GM18499 (cell line): ENCODE data around the gene TRIOBP.

ENCODE experiments used
- ATAC-seq: cut with Tn5 transposase; IDR thresholded peaks from one replicate; pipeline ENCODE4 v1.9.1; 2021; ENCODE audit warnings: moderate number of reproducible peaks; ENCODE audit not compliant: insufficient read depth, unreplicated experiment

TRIOBP gene

DNA sequence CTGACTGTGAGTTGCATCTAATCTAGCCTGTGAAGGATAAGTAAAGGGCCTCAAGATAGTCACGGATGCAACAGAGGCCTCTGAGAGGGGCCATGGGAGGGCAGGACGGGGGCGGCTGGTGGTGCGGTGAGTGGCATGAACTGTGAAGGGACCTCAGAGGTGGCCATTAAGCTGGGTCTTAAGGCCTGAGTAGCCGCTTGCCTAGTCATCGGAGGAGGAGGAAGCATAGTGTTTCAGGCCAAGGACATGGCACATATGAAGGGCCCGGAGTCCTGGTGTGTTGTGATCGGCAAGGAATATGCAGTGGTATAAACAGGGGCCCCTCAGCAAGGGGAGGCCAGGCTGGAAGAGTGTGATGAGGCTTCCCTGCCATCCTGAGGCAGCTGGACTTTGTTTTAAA, 51.8 kb downstream of the TRIOBP start:
- ATAC-seq = no peak

DNA sequence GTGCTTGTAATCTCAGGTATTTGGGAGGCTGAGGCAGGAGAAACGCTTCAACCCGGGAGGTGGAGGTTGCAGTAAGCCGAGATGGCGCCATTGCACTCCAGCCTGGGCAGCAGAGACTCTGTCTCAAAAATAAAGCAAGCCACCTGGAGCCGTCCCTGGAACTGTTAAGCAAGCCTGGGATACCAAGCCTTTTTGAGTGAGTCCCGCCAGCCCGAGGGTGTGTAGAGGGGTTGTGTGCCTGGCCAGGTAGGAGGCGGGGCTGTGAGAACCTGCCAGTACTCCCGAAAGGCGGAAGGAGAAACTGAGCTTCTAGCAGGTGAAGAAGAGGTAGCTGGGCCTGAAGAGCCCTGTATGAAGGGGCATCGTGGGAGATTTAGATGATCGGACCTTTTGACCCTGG, 52.4 kb downstream of the TRIOBP start:
- no peak for ATAC-seq

DNA sequence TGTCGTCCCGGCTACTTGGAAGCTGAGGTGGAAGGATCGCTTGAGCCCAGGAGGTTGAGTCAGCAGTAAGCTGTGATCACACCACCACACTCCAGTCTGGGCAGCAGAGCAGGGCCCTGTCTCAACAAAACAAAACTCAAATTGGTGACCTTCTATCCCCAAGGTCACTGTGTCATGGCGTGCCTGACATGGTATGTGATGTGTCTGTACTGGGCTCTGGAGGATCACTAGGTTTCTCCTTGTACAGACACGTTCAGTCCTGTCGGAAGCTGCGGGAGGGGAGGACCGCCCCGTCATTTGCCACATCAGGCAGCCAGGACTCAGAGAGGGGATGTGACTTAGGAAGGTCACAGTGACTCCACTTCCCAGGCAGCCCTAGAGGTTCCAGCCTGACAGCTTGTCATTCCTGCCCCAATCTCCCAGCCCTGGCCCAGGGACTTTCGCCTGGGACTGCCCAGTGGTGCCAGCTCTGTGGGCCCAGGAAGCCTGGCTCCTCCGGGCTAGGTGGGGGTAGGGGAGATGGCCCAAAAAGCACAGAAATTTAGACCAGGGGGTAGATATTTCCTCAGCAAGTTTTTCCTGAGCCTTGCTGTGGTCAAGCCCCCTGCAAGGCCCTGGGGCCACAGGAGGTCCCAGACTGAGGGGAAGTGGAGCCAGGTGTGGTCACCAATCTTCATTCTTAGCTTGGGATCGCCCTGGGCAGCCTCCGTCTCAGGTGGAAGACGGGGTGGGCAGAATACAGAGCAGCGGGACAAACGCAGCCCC, 53.2 kb downstream of the TRIOBP start:
- ATAC-seq = no peak

- ATAC-seq = no peak
Observed at GRCh38 chr22:37750596-37751162, 53.8 kb downstream of the TRIOBP start.

DNA sequence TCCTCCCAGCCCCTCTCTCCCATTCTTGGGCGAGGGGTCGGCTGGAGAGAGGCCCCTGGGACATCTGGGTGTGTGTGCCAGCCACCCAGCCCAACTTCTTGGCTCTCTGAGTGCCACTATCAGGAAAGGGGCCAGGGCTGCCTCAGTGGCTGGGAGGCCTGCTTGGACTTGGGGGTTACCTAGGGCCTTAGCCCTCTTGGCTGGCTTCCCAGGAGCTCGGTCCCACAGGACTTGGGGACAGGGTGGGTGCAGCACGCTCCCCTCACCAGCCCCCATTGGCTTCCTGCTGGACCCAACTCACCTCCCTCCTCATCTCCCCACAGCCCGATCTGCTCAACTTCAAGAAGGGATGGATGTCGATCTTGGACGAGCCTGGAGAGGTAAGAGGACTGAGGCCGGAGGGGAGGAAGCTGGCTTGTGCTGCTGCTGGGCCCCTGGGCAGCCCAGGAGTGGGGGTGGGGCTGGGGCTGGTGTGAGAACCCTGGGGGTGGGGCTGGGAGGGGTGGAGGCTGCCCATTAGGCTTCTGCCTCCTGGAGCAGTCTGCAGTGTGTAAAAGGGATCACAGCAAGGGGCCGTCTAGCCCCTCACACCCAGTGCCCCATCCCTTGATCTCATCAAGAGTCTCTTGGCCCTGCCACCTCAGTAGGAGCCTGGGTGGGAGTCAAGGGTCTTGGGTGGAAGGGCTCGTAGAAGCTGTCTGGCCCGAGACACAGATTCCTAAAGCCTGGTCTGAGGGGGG, 54.8 kb downstream of the TRIOBP start:
- no peak for ATAC-seq

DNA sequence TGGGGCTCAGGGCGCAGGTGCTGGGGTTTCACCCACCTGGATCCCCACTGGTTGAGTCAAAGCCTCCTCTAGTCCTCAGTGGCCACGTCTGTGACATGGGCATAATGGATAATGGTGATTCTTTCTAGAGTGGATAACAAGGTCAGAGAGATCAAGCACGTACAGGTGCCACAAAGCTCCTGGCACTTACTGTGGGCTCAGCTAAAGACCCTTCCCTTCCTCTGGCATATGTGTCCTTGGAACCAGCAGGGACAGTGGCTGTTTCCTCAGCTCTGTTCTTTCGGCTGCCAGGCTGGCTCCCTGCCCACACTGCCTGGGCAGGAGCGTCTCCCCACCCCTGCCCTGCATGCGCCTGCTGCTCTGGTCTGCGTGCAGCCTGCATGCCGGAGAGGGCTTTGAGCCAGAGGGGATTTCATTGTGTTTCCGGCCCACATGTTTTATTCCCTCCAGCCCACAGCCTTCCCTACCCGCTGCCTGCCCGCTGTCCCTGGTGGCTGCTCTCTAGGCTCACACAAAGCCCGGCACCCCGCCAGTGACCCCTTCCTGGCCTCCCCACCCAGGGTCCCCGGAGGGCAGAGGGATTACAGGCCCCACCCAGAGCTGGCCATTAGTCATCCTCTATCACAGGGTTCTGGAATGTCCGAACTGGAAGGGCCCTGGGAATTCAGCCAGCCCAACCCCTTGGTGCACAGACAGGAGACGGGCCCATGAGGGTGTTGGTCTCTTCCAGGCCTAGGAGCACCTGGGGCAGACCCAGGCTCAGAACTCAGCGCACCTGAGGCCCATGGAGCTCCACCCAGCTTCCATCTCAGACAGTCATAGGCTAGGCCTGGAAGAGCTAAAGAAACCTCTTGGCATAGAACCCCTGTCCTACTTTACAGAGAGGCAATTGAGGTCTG, 55.6 kb downstream of the TRIOBP start:
- no peak for ATAC-seq

GRCh38 chr22:37753746-37754145, 56.9 kb downstream of the TRIOBP start:
- ATAC-seq = no peak

DNA sequence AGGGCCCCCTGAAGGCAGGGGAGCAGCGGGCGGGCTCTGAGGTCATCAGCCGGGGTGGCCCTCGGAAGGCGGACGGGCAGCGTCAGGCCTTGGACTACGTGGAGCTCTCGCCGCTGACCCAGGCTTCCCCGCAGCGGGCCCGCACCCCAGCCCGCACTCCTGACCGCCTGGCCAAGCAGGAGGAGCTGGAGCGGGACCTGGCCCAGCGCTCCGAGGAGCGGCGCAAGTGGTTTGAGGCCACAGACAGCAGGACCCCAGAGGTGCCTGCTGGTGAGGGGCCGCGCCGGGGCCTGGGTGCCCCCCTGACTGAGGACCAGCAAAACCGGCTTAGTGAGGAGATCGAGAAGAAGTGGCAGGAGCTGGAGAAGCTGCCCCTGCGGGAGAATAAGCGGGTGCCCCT, 60.8 kb downstream of the TRIOBP start:
- no peak for ATAC-seq

- ATAC-seq = no peak
Observed at GRCh38 chr22:37758694-37759093, 61.8 kb downstream of the TRIOBP start.

- ATAC-seq = no peak
Observed at GRCh38 chr22:37759281-37759680, 62.4 kb downstream of the TRIOBP start.

- ATAC-seq = no peak
Observed at GRCh38 chr22:37760152-37760551, 63.3 kb downstream of the TRIOBP start.

GRCh38 chr22:37762389-37762836, 65.6 kb downstream of the TRIOBP start:
- ATAC-seq = no peak

DNA sequence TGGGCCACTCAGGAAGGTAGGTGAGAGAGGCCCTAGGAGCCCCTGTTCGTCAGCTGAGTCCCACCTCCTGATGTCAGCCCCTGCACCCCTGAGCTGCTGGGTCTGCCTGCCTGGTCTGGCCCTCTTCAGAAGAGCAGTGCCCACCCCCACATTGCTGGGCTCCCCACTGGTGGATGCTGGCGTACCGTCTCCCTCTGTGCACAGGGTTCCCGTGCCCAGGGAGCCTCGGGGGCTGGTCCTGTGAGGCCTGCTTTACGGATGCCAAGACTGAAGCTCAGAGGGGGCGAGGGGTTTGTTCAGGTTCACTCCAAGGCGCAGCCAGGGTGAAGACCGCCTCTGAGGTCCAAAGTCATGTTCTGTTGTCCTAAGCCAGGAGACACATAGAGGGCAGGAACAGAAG, 66.2 kb downstream of the TRIOBP start:
- no peak for ATAC-seq

DNA sequence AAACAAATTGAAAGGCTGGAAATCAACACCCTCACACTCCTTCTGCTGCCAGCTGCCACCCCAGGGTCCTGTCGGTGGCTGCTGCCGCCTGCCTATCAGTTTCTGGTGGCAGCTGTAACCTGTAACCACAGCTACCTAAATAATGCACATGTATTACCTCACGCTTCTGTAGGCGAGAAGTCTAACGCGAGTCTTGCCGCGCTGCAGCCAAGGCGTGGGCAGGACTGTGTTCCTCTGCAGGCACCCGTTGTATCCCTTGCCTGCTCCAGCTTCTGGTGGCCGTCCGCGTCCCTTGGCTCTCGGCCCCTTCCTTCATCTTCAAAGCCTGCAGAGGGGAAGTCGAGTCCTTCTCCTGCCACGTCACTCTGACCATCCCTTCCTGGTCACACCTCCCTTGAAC, 66.8 kb downstream of the TRIOBP start:
- no peak for ATAC-seq

DNA sequence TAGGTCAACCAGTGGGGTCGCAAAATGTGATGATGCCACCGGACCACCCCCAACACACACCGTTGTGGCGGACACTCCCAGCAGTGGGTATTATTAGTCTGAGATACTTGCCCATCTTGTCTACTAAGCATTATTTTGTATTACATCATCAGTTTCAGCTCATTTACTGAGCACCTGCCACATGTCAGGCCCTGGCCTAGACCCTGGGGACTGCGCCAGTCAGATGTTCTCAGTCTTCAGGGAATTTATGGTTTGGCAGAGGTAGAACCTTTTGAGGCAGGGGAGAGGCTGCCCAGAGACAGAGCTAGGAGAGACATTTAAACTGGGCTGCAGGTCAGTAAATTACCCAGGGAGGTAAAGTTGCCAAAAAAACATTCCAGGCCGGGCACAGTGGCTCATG, 67.8 kb downstream of the TRIOBP start:
- ATAC-seq = no peak

GRCh38 chr22:37765498-37765897, 68.7 kb downstream of the TRIOBP start:
- ATAC-seq = no peak

GRCh38 chr22:37765953-37766576, 69.2 kb downstream of the TRIOBP start:
- ATAC-seq = no peak

- ATAC-seq = no peak
Observed at GRCh38 chr22:37768273-37768672, 71.4 kb downstream of the TRIOBP start.

DNA sequence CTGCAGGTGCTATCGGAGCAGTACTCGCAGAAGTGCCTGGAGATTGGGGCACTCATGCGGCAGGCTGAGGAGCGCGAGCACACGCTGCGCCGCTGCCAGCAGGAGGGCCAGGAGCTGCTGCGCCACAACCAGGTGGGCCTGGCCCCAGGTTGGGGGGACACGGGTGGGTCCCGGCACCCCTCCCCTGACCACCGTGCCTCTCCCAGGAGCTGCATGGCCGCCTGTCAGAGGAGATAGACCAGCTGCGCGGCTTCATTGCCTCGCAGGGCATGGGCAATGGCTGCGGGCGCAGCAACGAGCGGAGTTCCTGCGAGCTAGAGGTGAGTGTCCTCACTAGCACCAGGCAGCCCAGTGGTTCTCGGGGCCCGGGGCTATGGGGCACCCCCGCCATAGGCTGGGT, 72.2 kb downstream of the TRIOBP start:
- ATAC-seq = no peak

DNA sequence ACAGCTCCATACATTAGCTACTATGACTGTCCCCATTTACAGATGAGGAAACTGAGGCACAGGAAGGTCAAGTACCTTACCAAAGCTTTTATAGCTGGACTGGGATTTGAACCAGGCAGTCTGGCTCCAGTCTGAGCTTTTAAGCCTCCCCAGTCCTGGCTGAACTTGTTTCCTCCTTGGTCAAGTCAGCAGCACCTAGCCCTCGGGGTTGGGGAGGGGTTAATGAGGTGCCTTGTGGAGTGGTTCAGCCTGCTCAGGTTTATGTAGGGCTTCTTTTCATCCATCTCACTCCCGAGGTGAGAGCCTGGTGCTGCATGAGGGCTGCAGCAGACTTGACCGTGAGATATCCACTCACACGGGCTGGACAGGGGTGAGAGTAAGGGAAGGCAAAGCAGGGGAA, 74.2 kb downstream of the TRIOBP start:
- ATAC-seq = no peak
